IPS-18c (cell line): ENCODE data around the gene KCTD18.

Source experiments
- H3K4me3 ChIP-seq: 2 replicates; pipeline ENCODE4 v1.7.0; 2013; ENCODE audit warnings: low read depth, mild to moderate bottlenecking, low read length, moderate library complexity; ENCODE audit not compliant: insufficient read depth
- H3K9me3 ChIP-seq: one replicate; pipeline ENCODE4 v1.6.1; 2013; ENCODE audit warnings: mild to moderate bottlenecking, low read length, moderate library complexity; ENCODE audit not compliant: control insufficient read depth, insufficient read depth

Gene KCTD18

DNA sequence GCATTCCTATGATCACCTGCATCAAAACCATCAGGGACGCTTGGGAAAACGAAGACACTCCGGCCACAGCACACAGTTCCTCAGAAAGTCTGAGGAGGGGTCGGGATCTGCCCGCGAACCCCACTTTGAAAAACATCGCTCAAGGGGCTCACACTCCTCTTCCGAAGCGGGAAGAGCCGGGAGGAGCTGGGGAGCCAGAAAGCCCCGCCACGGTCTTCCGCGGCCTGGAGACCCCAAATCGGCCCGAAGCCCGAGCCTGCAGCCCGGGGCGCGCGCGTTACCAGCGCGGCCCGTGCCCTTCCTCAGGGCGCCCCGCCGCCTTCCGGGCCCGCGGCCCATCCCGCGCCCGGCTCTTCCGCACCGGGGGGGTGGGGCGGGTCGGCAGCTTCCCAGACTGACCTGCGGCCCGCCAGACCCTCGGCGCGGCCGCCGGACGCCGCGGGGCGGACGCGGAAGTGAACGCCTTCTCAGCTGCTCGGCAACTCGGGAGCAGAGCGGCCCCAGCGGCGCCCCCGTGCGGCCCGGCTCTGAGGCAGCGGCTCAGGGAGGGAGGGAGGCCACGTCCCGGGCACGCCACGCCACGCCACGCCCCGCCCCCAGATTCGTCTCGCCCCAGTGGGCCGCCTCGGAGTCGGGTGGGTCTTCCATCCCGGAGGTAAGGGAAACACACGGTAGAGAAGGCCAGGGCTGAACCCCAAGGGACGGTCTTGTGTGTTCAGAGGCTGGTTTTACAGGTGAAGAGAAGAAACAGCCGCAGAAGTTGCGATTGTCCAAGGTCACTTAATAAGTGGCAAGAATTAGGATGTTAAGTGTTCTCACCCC is at the start of gene KCTD18:
KCTD18 (minus strand) TSS at position 457 of the 822 bp plus-strand sequence. CDS start 3,052 bp downstream, outside the sequence.
- Histone ChIP-seq H3K4me3 (peak within 1 kb of the TSS; percentile 56), H3K9me3 (no peaks in the 10 kb centered on the region)

DNA sequence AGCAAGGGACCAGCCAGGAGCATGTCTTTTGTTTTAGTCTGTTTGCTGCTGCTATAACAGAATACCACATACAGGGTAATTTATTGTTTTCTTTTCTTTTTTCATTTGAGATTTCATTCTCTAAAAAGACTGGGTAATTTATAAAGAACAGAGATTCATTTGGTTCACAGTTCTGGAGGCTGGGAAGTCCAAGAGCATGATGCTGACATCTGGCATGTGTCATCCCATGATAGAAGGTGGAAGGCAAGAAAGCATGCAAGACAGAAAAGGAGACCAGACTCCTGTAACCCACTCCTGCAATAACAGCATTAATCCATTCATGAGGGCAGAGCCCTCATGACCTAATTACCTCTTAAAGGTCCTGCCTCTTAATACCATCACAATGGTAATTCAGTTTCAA is 30.9 kb upstream of the KCTD18 start:
- Histone ChIP-seq H3K4me3 (no peak overlapping the region), H3K9me3 (no peaks in the 10 kb centered on the region)

DNA sequence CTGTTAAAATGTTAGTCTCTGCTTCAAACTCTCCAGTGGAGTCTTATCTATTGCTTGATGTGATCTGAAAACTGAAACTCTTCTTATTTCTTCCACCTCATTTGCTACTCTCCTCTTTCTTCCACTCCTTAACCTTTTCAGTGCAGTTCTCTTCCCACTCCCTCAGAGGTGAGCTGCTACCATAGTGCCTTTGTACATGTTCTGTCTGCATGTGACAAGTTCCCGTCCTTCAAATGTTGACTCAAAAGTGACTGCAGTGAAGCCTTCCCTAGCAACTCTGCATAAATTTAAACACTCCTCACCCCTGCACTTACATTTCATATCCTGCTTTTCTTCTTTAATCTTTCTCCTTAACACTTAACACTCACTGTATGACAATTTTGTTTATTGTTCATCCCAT is 28.3 kb upstream of the KCTD18 start:
- Histone ChIP-seq H3K9me3 (no peaks in the 10 kb centered on the region), H3K4me3 (no peak overlapping the region)

DNA sequence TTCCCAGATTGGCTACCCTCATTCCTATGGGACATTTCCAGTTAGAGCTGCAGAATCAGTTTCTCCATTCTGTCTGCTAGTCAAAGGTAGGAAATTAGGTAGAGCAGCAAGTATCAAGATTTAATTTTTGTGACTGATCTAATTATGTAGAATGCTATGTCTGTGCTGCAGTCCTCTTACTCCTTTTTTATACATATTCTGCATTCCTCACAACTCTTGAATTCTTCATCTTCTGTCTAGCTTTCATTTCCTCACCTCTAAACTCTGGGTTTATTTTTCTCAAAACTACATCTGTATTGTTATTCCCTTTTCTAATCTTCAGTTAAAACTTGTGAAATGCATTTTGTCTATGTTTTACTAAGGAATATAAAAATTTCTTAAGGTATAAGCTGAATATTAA is 24.7 kb upstream of the KCTD18 start:
- Histone ChIP-seq H3K9me3 (no peaks in the 10 kb centered on the region), H3K4me3 (no peak overlapping the region)

DNA sequence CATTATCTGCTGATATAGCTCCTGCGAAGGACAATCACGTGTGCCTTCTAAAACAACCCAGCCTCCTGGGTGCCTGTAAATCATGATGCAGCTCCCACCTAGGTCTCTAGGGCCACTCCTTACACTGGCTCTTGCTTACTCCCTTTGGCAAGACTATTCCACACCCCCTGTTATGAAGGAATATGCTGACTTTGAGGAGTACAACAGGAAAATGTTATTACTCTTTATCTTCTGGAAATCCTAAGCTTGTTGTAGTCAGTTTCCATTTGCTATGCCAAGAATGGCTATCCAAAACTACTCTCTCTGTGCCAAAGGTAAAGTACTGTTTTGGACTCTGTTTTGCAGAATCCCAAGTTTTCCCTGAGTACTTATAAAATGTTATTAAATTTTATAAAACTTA is 23.9 kb upstream of the KCTD18 start:
- Histone ChIP-seq H3K4me3 (no peak overlapping the region), H3K9me3 (no peaks in the 10 kb centered on the region)

DNA sequence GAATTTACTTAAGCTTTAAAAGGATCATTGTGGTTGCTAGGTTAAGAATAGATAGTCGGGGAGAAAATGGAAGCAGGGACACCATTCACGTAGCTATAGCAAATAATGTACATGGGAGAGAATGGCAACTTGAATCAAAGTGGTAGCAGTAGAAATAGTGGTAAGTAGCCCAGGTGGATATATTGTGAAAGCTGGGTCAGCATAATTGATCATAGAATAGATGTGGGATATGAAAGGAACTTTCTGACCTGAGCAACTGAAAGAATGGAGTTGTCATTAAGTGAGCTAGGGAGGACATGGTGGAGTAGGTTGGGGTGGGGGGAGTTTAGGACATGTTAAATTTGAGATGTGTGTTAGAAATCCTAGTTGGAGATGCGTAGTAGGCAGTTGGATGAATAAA is 18.4 kb upstream of the KCTD18 start:
- H3K4me3 ChIP-seq = no peak overlapping the region
- no peaks in the 10 kb centered on the region for H3K9me3 ChIP-seq

DNA sequence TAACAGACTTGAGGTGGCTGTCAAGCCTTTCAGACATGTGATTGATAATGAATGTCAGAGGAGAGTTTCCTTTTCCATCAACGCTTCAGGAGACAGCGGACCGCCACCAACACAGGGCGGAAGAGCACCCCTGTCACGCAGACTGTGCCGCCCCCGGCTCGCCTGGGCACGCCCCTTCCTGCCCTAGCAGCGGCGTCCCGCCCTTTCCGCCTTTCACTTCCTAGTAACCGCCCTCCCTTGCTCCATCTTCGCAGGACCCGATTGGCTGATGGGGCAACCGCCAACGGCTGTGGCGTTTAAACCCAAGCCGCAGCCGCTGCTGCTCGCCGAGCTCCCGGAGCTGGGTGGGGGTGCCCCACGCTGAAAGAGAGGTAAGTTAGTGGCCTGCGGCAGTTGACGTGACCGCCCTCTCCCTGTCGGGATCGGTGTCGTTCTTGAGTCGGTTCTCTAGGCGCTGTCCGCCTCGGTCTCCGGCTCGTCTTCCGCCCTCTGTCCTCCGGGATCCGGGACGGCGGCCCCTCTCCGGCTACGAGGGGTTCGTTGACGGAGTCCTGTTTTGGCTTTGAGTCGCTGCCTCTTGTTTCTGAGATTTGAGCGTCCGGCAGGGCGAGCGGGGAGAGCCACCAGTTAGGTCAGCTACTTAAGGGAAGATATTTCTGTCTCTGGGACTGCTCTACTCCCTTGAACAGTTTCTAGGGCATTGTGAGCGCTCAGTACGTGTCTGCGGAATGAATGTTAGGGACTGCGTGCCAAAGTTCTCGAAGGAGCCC is 16.2 kb upstream of the KCTD18 start, which contains the start of gene SGO2:
SGO2 (plus strand) TSS at position 326 of the 770 bp plus-strand sequence. CDS start 6,769 bp downstream, outside the sequence.
- Histone ChIP-seq H3K9me3 (no peaks in the 10 kb centered on the region), H3K4me3 (peak within 1 kb of the TSS; percentile 85)

DNA sequence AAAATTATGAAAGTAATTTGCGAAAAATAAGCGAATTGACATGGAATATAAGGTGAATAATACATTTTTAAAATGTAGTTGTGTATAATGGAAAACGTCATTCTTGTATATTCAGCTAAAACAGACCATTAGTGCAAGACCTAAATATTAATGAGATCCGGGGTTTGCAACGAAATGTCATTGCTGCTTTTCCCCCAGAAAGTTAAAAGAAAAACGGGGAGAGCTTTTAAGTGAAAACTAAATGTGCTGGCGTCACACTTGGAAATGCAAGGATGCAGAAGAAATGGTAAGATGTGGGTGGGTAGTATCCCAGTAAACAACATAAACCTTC is 15.6 kb upstream of the KCTD18 start:
- Histone ChIP-seq H3K9me3 (no peaks in the 10 kb centered on the region), H3K4me3 (peak overlapping the region; percentile 85)

DNA sequence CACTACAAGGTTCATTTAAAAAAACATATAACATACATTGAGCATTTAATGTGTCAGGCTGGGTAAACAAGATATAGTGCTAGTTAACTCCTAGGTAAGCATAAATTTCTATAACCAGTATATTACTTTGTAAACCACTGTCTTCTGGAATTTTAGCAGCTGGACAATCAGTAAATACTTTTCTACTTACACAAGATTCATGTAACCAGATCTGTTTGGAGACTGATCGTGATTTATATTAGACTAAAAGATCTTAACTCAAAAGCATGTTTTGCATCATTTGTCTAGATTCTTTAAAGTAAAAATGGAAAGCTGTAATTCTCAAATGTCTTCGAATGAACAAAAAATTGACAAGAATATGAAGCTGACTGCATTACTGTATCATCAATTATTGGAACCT is 15.2 kb upstream of the KCTD18 start:
- Histone ChIP-seq H3K4me3 (no peak overlapping the region), H3K9me3 (no peaks in the 10 kb centered on the region)

DNA sequence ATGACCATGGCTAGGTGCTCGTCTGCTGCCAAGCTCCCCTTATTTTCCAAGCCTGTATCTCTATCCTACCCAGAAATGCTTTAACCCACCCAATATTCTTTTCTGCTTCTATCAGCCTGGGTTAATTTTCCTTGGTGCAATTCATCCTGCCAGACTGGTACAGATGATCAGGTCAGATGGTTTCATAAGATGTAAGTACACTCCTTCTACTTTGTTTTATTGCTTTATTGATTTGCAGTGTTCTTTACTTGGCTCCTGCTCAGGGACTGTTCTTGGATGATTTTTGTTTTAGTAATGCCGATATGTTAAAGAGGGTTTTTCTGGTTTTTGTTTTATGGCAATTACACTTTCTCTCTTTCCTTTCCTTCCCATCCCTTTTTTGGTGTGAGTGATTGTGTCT is 13.7 kb upstream of the KCTD18 start:
- Histone ChIP-seq H3K4me3 (no peak overlapping the region), H3K9me3 (no peaks in the 10 kb centered on the region)

DNA sequence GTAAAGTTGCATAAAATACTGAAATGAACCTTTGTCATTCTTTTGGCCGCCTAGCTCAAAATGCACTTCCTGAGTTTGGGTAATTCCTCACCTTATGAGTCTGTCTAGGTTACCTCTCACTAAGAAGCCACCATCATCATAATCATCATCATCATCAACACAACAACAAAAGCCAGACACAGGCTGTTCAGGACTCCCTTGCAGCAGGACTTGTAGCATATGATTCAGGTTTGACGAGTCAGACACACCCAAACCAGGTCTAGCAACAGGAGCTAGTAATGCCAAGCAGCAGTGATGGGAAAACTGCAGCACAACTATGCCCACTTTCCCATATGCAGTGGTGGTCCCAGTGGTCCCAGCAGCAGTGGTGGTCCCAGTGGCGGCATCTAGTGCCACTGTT is 13.3 kb upstream of the KCTD18 start:
- Histone ChIP-seq H3K9me3 (no peaks in the 10 kb centered on the region), H3K4me3 (no peak overlapping the region)

DNA sequence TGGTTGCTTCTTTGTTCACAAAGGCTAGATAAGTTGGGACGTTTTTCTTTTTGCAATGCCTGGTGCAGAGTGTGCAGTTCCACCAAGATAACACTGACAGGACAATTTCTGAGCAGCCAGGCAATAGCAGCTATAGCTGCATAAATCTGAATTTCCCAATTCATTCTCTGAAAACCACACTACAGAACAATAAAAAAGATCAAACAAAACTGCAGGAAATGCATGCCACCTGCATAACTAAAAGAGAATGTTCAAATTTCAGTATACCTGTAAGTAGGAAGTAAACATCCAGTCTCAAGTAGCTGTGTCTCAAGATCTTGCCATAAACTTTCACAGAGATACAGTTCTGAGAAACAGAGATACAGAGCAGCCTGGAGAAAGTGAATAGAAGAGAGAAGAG is 5.3 kb upstream of the KCTD18 start:
- no peaks in the 10 kb centered on the region for H3K9me3 ChIP-seq
- no peak overlapping the region for H3K4me3 ChIP-seq

DNA sequence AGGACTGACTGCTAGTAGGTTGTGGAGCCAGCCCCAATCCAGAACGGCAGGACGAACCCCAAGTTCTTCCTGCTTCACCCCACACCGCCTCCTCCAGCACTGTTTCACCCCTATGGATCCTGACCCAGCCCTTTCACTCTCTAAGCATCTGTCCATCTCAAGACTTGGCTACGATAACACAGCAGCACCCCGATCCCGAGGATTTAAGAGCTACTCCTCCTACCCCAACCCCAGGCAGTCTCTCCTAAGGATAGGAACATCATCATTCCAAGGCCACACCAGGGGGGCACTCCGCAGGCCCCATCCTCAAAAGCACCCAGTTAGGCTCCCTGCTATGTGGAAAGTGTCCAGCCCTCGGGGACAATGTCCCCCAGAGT is 645 bp downstream of the KCTD18 start:
- Histone ChIP-seq H3K4me3 (peak overlapping the region; percentile 56), H3K9me3 (no peaks in the 10 kb centered on the region)

DNA sequence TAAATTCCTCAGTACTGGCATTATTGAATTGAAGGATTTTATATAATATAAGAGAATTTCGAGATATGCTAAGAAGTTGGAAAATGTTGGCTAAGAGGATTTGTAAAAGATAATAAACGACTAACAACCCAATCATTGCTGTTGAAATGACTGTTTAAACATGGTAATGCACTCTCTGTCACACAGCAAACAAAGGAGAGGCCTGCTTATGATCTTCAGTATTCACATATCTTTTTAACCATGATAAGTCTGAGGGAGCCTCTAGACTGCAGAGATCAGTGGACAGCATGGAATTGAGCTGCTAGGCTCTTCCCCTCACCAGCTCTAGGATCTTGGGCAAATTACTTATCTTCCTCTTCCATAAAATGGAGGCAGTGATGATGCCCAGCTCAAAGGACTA is 2.7 kb downstream of the KCTD18 start:
- Histone ChIP-seq H3K4me3 (no peak overlapping the region), H3K9me3 (no peaks in the 10 kb centered on the region)

DNA sequence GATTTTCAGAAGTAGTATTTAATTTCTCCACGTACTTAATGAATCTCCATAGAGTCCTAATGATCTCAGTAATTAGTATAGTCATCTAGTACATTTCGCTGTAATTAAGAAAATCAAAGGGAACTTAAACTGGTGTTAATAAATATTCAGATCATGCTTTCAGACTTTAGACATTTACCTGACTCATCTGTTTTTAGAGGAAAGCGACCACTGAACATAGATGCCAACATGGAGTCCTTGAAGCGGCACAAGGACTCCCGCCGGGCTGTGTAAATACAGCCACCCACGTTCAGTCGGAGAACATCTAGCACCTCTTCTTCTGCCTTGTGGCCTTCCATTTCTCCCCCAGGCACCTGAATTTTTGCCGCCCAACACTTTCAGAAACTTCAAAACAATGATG is 3.2 kb downstream of the KCTD18 start:
- Histone ChIP-seq H3K4me3 (no peak overlapping the region), H3K9me3 (no peaks in the 10 kb centered on the region)

DNA sequence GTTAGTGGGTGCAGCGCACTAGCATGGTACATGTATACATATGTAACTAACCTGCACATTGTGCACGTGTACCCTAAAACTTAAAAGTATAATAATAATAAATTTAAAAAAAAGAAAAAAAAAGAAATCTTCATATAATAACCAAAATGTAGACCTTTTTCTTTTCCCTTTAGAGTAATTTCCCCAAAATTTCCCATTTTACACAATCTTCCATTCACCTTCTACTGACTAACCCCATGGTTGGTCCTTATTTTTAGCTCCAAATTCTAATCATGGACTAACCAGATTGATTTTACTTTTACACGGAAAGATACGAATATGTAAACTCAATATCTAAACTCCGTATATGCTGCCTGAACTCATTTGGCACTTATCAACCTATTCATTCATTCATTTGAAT is 7.7 kb downstream of the KCTD18 start:
- Histone ChIP-seq H3K4me3 (no peak overlapping the region), H3K9me3 (no peaks in the 10 kb centered on the region)

DNA sequence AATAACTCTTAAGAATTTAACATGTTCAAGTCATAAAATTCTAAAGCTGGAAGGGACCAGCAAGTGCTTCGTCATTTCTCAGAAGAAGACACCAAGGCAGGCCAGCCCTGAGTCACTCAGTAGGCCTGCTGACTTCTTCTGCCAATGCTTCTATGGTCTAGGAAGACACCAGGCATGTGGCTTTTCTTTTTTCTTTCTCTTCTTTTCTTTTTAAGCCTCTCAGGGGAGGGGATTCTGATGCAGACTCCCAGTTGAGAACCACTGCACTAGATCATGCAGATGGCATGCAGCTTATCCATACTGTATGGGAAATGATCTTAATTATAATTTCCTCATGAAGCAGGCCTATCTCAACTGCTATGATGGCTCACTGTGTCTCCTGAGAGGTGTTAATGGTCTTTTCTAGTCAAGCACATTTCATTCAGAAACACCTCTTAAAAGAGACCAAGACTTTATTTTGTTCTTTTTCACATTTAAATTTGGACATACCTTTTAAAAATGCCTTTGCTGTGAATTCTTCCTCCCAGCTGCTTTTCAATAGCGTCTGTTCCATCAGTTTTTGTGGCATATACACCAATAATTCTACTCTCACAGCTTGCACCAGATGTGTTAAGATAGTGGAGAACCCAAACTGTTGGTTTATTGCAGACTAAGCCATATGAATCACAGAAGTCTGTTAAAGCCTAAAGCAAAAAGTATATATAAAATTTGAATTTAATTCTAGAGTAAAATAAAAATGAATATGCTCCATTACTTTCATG is 11.3 kb downstream of the KCTD18 start:
- H3K4me3 ChIP-seq = no peak overlapping the region
- no peaks in the 10 kb centered on the region for H3K9me3 ChIP-seq

DNA sequence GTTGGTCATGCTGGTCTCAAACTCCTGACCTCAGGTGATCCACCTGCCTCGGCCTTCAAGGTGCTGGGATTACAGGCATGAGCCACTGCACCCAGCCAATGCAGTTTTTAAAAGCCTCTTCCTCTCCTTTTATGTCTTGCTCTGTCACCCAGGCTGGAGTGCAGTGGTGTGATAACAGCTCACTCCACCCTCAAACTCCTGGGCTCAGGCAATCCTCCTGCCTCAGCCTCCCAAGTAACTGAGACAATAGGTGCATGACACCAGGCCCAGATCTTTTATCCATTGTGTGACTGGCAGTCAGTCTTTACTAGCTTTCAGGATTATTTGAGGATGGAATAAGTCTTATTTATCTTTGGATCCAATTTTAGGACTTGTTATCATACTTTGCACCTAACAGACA is 13.2 kb downstream of the KCTD18 start:
- Histone ChIP-seq H3K9me3 (no peaks in the 10 kb centered on the region), H3K4me3 (no peak overlapping the region)
